GM19035 (cell line): ENCODE results near the gene ATRN.
"Not testable (repeated sequence)": the region's sequence is repeated elsewhere in the genome, so short reads cannot be mapped to it uniquely, and the experiment has no call there.

ENCODE experiments used
- ATAC-seq: cut with Tn5 transposase; IDR thresholded peaks from one replicate; pipeline ENCODE4 v1.9.1; 2021; ENCODE audit not compliant: unreplicated experiment

Gene ATRN

DNA sequence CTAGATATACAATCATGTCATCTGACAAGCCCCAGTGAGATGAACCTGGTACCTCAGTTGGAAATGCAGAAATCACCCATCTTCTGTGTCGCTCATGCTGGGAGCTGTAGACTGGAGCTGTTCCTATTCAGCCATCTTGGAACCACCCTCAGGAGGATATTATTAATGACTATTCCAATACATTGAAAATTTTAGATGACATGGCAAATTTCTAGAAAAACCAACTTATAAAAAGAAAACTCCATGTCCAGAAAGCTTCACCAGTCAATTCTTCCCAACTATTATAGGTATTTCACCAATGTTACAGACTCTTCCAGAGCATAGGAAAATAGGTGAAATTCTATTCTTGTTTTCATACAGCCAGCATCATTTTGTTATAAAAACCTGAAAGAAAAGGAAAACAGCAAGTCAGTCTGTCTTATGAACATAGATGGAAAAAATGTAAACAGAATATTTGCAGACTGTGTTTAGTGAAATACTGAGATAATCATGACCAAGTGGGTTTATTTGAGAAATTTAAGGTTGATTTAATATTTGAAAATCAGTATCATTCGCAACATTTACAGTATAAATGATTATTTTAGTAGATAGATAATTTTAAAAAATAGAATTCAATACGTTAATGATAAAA, 43.3 kb downstream of the ATRN start:
- ATAC-seq, result no peak

DNA sequence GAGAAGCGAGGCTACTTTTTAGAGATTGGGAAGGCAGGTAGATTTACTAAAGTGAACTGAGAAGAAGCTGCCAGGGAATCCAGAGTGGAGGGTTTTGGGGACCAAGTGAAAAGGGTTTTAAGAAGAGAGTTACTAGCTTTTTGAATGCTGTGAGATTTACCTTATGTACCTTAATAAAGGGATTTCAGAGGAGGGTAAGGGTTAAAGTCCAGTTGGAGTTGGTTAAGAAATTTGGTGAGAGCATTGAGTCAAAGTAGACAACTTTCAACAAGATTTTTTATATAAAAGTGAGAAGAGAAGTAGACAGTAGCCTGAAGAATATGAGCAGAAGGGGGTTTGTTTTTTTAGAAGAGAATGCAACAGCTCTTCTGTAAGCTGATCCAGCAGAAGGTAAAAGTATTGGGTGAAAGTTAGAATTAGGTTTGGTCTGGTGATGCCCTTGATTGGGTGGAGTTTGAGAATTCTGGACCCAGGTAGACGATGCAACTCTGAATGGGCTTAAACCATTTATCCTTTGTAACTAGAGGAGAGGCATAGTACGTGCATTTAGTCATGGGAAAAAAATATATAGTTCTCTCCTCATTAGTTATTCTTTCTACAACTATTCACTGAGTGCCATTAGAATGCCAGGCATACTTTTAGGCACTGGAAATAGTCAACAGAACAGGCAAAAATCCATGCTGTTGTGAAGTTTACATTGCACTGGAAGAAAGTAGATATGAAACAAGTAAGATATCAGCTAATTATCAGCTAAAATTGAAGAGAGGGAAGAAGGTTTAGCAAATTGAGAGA, 44.8 kb downstream of the ATRN start:
- ATAC-seq, result no peak

DNA sequence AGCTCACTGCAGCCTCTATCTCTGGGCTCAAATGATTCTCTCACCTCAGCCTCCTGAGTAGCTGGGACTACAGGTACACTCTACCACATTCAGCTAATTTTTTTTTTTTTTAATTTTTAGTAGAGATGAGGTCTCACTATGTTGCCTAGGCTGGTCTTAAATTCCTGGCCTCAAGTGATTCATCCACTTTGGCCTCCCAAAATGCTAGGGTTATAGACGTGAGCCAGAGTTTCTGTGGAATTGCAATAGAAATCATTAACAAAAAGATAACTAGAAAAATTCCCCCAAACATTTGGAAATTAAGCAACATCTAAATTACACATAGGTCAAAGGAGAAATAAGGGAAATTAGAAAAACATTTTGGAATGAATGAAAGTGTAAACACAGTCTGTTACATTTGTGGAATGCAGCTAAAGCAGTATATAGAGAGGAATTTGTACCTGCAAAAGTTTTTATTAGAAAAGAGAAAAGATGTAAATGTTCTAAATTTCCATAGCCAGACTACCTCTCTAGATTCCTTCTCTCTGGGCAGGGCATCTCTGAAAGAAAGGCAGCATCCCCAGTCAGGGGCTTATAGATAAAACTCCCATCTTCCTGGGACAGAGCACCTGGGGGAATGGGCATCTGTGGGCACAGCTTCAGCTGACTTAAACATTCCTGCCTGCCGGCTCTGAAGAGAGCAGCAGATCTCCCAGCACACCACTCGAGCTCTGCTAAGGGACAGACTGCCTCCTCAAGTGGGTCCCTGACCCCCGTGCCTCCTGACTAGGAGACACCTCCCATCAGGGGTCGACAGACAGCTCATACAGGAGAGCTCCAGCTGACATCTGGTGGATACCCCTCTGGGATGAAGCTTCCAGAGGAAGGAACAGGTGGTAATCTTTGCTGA, 51.3 kb downstream of the ATRN start:
- ATAC-seq, result no peak

DNA sequence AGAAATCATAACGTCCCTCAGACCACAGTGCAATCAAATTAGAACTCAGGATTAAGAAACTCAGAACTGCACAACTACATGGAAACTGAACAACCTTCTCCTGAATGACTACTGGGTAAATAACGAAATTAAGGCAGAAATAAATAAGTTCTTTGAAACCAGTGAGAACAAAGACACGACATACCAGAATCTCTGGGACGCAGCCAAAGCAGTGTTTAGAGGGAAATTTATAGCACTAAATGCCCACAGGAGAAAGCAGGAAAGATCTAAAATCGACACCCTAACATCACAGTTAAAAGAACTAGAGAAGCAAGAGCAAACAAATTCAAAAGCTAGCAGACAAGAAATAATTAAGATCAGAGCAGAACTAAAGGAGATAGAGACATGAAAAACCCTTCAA, 53.9 kb downstream of the ATRN start:
- not testable (repeated sequence) for ATAC-seq

DNA sequence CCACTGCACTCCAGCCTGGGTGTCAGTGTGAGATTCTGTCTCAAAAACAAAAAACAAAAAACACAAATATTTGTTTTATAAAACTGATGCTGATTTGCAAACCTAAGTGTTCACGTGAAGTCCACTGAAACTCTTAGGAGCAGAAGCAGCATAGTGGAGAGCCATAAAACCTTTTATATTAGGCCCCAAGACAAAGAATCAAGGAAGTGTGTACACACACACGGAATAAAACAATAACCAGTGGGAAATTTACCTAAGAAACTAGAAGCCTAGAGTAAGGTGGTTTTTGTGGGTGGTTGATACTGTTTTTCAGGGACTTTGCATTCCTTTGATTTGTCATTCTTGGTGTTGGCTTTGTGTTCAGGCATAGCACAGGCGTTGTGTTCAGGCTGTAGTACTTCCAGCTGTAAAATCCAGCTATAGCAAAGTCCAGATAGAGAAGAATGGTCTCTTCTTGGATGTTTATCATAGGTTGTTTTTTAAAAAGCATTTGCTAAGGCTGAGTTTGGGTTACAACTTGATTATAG, 61.3 kb downstream of the ATRN start:
- no peak for ATAC-seq

DNA sequence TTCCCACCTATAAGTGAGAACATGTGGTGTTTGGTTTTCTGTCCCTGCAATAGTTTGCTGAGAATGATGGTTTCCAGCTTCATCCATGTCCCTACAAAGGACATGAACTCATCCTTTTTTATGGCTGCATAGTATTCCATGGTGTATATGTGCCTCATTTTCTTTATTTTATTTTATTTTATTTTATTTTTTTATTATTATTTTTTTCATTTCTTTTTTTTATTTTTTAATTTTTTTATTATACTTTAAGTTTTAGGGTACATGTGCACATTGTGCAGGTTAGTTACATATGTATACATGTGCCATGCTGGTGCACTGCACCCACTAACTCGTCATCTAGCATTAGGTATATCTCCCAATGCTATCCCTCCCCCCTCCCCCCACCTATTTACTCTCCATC, 66.9 kb downstream of the ATRN start:
- not testable (repeated sequence) for ATAC-seq

DNA sequence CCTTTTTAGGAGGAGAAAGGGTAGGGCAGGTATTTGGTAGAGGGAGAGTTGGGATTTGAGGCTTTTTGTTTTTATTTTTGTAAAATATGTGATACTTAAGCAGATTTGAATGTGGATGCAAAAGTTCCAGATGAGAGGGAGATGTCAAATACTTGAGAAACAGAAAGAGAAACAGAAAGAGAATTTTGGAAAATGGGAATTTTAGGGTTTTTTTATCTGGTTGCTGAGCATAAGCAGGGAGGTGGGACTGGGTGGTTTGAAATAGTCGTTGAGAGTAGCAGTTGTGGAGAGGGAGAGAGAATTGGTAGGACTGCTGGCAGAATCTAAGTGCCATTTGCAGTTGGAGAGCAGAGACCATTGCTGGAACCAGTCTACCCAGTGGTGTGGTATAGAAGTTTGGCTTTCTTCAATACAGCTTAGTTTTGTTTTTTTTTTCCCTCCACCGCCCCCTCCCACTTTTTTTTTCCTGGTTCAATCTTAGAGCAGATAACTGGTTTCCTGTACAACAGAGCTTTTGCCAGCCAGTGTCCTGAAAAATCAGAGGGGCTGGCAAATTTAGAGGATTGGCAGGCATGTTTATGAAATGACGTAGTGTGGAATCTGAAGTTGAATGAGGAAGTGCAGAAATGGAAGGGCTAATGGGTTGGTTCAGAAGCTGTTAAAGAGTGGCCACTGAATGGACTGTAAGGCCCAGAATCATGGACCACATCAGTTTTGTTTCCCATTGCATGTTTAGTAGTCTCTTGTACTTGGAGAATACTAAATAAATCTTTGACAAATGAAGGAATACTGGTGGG, 68.7 kb downstream of the ATRN start:
- no peak for ATAC-seq

DNA sequence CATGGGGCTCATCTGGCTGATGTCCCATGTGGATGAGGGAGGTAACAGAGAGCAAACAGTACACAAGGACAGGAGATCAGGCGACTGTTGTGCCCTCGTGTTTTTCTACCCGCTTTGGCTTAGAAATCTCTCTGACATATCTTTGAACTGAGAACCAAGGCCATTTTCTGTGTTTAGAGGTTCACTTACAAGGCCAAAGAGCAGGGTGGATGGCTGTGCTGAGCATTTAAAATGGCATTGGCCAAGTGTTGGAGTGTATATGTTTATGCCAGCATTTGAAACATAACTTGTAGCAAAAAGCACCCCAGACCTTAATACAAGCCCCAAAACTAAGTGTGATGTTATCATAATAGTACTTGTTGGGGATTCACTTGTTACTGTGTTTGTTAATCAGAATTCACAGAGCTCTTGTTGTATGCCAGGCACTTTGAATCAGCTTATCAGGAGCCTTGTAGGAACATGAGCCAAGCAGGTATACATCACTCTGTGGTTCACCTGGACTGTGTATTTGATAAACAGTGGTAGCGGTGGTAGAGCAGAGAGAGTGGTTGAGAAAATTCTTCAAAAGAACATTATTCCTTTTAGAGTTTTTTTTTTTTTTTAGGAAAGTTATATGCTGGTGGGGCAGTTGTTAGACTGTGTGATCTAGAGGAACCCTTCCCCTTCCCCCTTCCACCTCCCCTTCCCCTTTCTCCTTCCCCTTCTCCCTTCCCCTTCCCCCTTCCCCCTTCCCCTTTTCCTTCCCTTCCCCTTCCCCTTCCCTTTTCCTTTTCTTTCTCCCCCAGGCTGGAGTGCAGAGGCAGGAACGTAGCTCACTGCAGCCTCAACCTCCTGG, 71.3 kb downstream of the ATRN start:
- ATAC-seq, result no peak

DNA sequence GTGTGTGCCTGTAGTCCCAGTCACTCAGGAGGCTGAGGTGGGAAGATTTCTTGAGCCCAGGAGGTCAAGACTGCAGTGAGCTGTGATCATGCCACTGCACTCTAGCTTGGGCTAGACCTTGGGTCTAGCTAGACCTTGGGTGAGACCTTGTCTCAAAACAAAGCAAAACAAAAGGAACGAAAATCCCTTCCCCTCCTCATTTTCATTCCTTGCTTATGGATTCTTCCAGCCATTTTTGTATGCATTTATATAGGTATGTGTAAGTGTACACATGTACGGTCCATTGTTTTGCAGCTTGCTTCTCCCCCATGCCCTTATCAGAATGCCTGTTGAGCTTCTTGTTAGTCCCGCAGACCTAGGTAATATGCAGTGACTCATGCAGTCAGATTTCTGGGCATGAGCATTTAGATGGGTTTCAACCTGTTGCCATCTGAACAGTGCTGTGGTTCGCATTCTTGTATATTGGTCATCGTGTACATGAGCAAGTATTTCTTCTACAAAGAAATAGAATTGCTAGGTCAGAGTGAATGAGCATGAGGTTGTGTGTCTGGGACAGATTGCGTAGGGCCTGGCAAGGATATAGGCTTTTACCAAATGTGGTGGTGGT, 73.2 kb downstream of the ATRN start:
- ATAC-seq, result no peak

DNA sequence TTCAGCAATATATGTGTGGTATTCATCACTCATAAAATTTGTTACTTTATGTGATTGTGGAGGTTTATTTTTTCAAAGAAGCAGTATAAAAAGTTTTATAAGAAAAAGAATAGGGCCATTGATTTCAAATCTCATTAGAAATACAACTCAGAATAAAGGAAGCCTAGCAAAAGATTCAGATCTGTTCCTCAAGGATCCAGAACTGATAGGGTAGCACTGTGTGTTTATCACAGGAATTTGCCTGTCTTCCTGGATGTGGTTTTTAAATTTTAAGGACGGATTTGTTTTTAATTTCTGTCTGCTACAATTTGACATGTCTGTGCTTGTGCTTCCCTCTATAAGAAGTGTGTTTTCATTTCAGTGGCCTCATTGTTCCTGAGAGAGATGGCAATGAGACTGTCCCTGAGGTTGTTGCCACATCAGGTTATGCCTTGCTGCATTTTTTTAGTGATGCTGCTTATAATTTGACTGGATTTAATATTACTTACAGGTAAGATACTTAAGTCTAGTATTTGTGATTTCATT, 74.6 kb downstream of the ATRN start:
- no peak for ATAC-seq

DNA sequence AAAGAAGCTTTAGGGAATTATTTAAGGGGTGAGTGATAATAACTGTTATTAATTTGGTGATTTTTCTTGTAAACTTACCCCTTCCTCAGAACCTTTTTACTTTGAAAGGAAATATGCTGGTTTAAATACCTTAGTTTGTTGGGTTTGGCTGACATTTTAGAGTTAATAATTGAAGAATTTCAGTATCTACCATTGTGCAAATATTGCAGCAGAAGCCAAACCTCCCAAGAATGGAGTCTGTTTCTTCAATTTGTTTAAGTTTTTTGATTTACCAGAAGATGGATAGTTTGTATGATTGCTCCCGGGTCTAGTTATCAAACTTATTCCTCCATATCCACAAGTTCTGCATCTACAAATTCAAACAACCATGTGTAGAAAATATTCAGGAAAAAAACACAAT, 77.1 kb downstream of the ATRN start:
- ATAC-seq, result no peak

DNA sequence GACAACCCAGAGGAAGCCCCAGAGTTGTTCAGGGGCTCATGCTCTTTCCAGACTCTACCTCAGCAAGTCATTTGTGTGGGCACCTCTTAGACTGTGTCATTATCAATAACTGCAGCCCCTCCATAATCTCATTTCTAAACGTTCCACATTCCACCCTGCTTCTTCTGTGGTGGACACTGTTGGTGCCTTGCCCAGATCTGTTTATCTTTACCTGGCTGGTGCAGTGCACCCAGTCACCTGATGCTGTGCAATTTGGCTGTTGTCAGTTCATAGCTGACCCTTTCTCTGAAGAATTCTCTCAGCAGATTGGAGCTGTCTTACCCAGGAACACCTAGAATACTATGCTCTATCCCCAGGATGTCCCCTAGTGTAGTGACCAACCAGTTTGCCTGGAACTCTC, 80.0 kb downstream of the ATRN start:
- no peak for ATAC-seq

DNA sequence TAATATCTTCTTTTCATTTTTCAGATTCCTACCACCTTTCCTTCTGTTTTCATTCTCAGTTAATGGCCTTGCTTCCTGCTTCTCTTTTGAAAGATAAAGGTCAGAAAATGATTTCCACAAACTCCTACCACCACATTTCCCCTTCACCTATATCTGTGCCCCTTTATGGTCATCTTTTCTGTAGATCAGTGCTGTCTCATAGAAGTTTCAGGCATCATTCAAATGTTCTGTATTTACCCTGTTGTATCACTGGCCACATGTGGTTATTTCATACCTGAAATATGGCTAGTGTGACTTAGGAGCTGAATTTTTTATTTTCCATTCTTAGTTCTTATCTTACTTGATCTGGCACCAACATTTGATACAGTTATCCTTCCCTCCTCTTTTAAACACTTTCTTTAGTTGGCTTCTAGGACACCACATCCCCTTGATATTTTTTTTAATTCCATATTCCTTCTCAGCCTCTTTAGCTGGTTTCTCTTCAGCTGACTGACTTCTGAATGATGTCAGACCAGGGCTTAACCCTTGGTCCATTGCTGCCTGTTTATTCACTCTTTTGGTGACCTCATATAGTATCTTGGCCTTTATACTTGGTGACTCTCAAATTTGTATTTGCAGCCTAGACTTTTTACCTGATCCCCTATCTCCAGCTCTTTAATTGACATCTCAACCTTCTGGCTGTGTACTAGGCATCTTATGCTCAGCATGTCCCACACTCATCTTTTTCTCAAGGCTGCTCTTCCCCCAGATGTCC, 81.0 kb downstream of the ATRN start:
- no peak for ATAC-seq

DNA sequence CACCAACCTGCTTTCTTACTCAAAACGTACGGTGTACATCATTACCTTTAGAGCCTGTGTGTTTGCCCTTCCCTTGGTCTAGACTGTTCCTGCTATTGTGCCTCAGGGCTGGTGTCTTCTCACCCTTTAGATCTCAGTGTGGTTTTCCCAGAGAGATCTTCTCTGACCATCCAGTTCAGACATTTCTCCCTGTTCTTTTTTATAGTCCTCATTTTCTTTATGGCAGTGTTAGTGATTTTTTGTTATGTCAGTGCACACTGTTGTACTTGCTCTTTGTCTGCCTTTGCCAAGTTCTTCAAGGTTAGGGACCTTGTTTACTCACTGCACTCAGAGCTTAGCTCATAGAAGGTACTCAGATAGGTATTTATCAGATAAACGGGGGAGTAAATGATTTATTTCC, 82.8 kb downstream of the ATRN start:
- ATAC-seq, result no peak

DNA sequence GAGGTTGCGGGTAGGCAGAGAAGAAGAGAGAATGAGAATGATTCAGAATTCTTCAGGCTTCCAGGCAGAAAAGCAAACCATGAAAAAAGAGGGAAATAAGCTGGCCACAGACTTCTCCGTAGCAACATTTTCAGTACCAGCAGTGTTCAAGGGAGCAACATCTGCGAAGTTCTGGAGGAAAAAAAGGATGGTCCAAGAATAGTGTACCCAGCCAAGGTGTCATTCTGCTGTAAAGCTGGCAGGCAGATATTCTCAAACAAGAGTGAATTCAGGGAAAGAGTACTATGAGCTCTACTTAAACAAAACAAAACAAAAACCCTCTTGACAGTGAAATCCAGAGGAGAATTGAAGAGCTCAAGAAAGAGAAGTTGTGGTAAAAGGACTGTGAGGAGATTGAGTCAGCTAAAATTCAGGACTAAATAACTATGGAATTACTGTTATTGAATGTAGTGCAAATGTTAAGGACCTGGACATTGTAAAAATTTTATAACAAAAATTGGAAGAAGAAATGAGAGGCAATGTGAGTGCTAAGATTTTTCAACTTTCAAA, 86.5 kb downstream of the ATRN start:
- no peak for ATAC-seq

DNA sequence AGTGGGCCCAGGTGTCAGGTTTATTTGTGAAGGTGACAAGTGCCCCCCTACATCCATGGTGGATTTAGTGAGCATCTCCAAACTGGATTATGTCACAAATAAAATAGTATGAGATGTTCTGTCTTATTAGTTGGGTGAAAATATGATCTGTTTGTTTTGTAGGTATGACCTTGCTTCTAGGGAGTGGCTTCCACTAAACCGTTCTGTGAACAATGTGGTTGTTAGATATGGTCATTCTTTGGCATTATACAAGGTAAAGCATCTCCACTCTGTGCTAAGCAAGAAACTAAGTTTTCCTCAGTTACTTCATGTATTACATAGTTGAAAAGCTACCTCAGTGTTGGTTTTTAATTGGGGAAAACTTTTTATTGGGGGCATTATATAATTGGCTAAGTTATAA, 88.4 kb downstream of the ATRN start:
- ATAC-seq, result no peak

DNA sequence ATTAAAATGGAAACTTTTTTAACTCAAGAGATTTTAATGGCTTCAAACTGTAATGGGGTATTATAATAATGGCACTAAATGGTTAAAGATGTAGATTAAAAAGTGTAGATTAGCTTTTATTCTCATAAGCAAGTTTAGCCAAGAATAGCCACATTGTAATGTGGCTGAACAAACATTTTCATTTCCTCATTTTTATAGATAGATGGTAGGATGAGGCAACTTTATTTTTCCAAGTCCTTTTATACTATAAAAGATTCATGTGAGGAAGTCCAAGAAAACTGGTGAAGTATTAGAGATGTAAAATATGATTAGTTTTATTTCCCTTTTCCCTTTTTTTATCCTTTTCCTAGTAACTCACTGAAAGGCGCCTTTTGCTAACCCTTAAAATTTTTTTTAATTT, 88.8 kb downstream of the ATRN start:
- ATAC-seq, result no peak

DNA sequence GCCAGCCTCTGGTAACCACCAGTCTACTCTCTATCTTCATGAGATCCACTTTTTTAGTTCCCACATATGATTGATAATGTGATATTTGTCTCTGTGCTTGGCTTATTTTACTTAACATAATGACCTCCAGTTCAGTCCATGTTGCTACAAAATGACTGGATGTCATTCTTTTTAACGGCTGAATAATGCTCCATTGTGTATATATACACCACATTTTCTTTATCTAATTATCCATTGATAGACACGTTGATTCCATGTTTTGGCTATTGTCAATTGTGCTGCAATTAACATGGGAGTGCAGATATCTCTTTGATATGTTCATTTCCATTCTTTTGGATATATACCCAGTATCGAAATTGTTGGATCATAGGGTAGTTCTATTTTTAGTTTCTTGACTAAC, 89.3 kb downstream of the ATRN start:
- ATAC-seq, result no peak
